GM12878 (cell line): ENCODE data around the gene SYPL1. TPM values are rescaled to one million over a fixed set of nuclear protein-coding genes. Genes with fewer than 3 reads are reported as not detected.

ENCODE experiments used
- ATAC-seq: fragments of 200-7000 bp; cut with Tn5 transposase; 3 replicates; pipeline ENCODE4 v1.9.1; 2020; ENCODE audit warnings: mild to moderate bottlenecking, moderate library complexity
- BruUV-seq: library from RNA; stranded (reverse); fragments of 400-500 nt; replicated peaks from 2 replicates; lab custom pipeline; 2021; lab: Mats Ljungman, UMichigan
- CTCF ChIA-PET: fragments of 300-600 bp; sonication (Branson Sonifier 250); formaldehyde crosslinking; extraction: SDS; loops from one replicate; lab custom pipeline; 2021; ENCODE audit warnings: inconsistent platforms; lab: Yijun Ruan, JAX
- POLR2A ChIA-PET: fragments of 350-600 bp; formaldehyde crosslinking; extraction: SDS; loops from one replicate; lab custom pipeline; 2021; ENCODE audit warnings: inconsistent platforms; lab: Charles Lee
- RAD21 ChIA-PET: fragments of 300-600 bp; sonication (Branson Sonifier 250); formaldehyde crosslinking; loops from one replicate; lab custom pipeline; 2023; ENCODE audit warnings: antibody characterized with exemption; ENCODE audit not compliant: unreplicated experiment; lab: Charles Lee
- SMC1A ChIA-PET: fragments of 300-600 bp; sonication (Branson Sonifier 250); formaldehyde crosslinking; loops from one replicate; lab custom pipeline; 2023; ENCODE audit not compliant: unreplicated experiment, uncharacterized antibody; lab: Charles Lee
- DNase-seq: peaks from one replicate; pipeline ENCODE4 v3.0.0-alpha.2; 2011; ENCODE audit warnings: low read depth, low spot score
- FAIRE-seq: peaks from 3 replicates; lab custom pipeline; 2011; peaks lifted over from hg19 to GRCh38; lab: Jason Lieb, UNC
- H2AFZ ChIP-seq: 2 replicates; pipeline ENCODE4 v1.6.0; 2011; ENCODE audit warnings: low read depth, low read length, control low read depth; ENCODE audit not compliant: control insufficient read depth
- H3K27ac ChIP-seq: 2 replicates; pipeline ENCODE4 v1.5.1; 2011; ENCODE audit warnings: control low read depth; ENCODE audit not compliant: control insufficient read depth, insufficient read depth
- H3K27me3 ChIP-seq, 2 experiments: replicated peaks in 1 of 2; 2 replicates each; pipeline versions ENCODE4 v1.6.0 to v1.6.1; 2011; ENCODE audit warnings: low read length in 1 of 2; ENCODE audit not compliant: control insufficient read depth in 2 of 2, insufficient read depth in 2 of 2
- H3K36me3 ChIP-seq, 2 experiments: 2 replicates each; pipeline ENCODE4 v1.5.1; 2011; ENCODE audit warnings: low read length in 1 of 2; ENCODE audit not compliant: control insufficient read depth in 2 of 2, insufficient read depth in 2 of 2
- H3K4me1 ChIP-seq: 2 replicates; pipeline ENCODE4 v1.6.1; 2011; ENCODE audit warnings: mild to moderate bottlenecking, low read length, moderate library complexity, mixed read lengths; ENCODE audit not compliant: control insufficient read depth, insufficient read depth
- H3K4me2 ChIP-seq: 2 replicates; pipeline ENCODE4 v1.6.0; 2011; ENCODE audit warnings: control low read depth; ENCODE audit not compliant: control insufficient read depth, insufficient read depth
- H3K4me3 ChIP-seq: fragments of 200-600 bp; sonication (generic); 2 replicates; pipeline ENCODE4 v1.5.1; 2016
- H3K79me2 ChIP-seq: 2 replicates; pipeline ENCODE4 v1.6.0; 2011; ENCODE audit warnings: low read length; ENCODE audit not compliant: control insufficient read depth, insufficient read depth
- H3K9ac ChIP-seq: 2 replicates; pipeline ENCODE4 v1.8.0; 2011; ENCODE audit warnings: low read length, control low read depth, mixed read lengths; ENCODE audit not compliant: control insufficient read depth, insufficient read depth
- H3K9me3 ChIP-seq: replicated peaks from 3 replicates; pipeline ENCODE4 v1.5.1; 2011; ENCODE audit warnings: mild to moderate bottlenecking, low read length; ENCODE audit not compliant: control insufficient read depth, insufficient read depth
- H4K20me1 ChIP-seq: 2 replicates; pipeline ENCODE4 v1.6.0; 2011; ENCODE audit not compliant: control insufficient read depth, insufficient read depth
- ATF3 ChIP-seq: IDR thresholded peaks from 2 replicates; pipeline ENCODE4 v1.6.1; 2011; ENCODE audit warnings: low read depth, mild to moderate bottlenecking, low read length, moderate library complexity, borderline replicate concordance; ENCODE audit errors: extremely low read depth
- FOXK2 ChIP-seq: fragments of 450-650 bp; IDR thresholded peaks from 2 replicates; pipeline ENCODE4 v1.6.1; 2017; ENCODE audit warnings: mild to moderate bottlenecking, moderate library complexity
- GATAD2B ChIP-seq: fragments of 450-650 bp; conservative IDR thresholded peaks from 2 replicates; pipeline ENCODE4 v1.6.1; 2017; ENCODE audit warnings: low read depth, mild to moderate bottlenecking, moderate library complexity
- IRF4 ChIP-seq: IDR thresholded peaks from 2 replicates; pipeline ENCODE4 v1.6.1; 2011; ENCODE audit warnings: low read depth, low read length
- LARP7 ChIP-seq: fragments of 450-650 bp; IDR thresholded peaks from 2 replicates; pipeline ENCODE4 v1.6.1; 2017; ENCODE audit warnings: mild to moderate bottlenecking
- MYC ChIP-seq: IDR thresholded peaks from 2 replicates; pipeline ENCODE4 v1.6.1; 2011; ENCODE audit warnings: mild to moderate bottlenecking, low read length, moderate library complexity, inconsistent platforms; ENCODE audit not compliant: insufficient read depth, insufficient replicate concordance, insufficient read length, severe bottlenecking
- NBN ChIP-seq: fragments of 450-650 bp; IDR thresholded peaks from 2 replicates; pipeline ENCODE4 v1.6.1; 2016
- NKRF ChIP-seq: fragments of 450-650 bp; conservative IDR thresholded peaks from 2 replicates; pipeline ENCODE4 v1.6.1; 2017; ENCODE audit warnings: mild to moderate bottlenecking, moderate library complexity
- PAX5 ChIP-seq: IDR thresholded peaks from 2 replicates; pipeline ENCODE4 v1.6.1; 2011; ENCODE audit warnings: low read depth, low read length, borderline replicate concordance
- SRF ChIP-seq, 2 experiments: IDR thresholded peaks; 2 replicates each; pipeline ENCODE4 v1.6.1; 2011; ENCODE audit warnings: low read depth in 2 of 2, low read length in 2 of 2, mild to moderate bottlenecking in 1 of 2, moderate library complexity in 1 of 2
- SUZ12 ChIP-seq: fragments of 200-600 bp; sonication (generic); IDR thresholded peaks from one replicate; pipeline ENCODE4 v1.6.1; 2018; ENCODE audit warnings: antibody characterized with exemption, mild to moderate bottlenecking; ENCODE audit not compliant: unreplicated experiment
- WGBS: methylation state at CpG from one replicate; pipeline ENCODE4 v1.1.6; 2016; ENCODE audit warnings: low lambda C conversion rate; ENCODE audit not compliant: insufficient replicate concordance, insufficient coverage; ENCODE audit errors: missing lambda C conversion rate; 5-methylcytosine and 5-hydroxymethylcytosine counted together
- in situ Hi-C: fragments of 300-500 bp; cut with MboI; formaldehyde crosslinking; loops from 9 replicates; pipeline ENCODE4 v1.14.3; 2018; ENCODE audit warnings: mixed read lengths
- intact Hi-C: fragments of 100-400 bp; cut with micrococcal nuclease; formaldehyde crosslinking; loops from one replicate; pipeline ENCODE4 v1.14.2; 2022; ENCODE audit not compliant: unreplicated experiment
- polyA plus RNA-seq, 11 experiments: library from polyadenylated mRNA; depleted of rRNA in 4 of 11; unstranded in 6 of 11; stranded (reverse) in 5 of 11; fragments of >200 nt; fragmentation: Nextera tagmentation in 4 of 11; fragmentation: Illumina TruSeq in 1 of 11; extraction: Ambion mirVana in 4 of 11; extraction: Trizol in 1 of 11; gene quantifications; 1 replicate in 1 of 11; 2 replicates in 10 of 11; pipeline versions ENCODE4 v1.2.1 to v1.2.3, GENCODE V29; 2011 to 2016; ENCODE audit warnings: inconsistent platforms in 2 of 11, missing spikeins in 2 of 11, low read depth in 1 of 11
- total RNA-seq, 4 experiments: library from RNA; depleted of rRNA in 3 of 4; stranded (reverse); fragments of >200 nt in 3 of 4; fragmentation: Illumina TruSeq in 1 of 4; extraction: Trizol in 1 of 4; gene quantifications; 2 replicates each; pipeline versions ENCODE4 v1.2.1 to v1.2.3, GENCODE V29; 2013 to 2021
- TF ChIP-seq, protein P1 (sequence below): IDR thresholded peaks from 2 replicates; pipeline ENCODE4 v1.6.1; 2011; ENCODE audit warnings: mild to moderate bottlenecking, low read depth, low read length, moderate library complexity; ENCODE audit not compliant: insufficient replicate concordance
- TF ChIP-seq, protein P2 (sequence below): IDR thresholded peaks from 2 replicates; pipeline ENCODE4 v1.6.1; 2011; ENCODE audit warnings: low read depth, low read length, improper control_type of control experiment, borderline replicate concordance
- TF ChIP-seq, protein P3 (sequence below): fragments of 450-650 bp; IDR thresholded peaks from 2 replicates; pipeline ENCODE4 v1.6.1; 2017; ENCODE audit warnings: mild to moderate bottlenecking, moderate library complexity
- TF ChIP-seq, protein P4 (sequence below): fragments of 450-650 bp; IDR thresholded peaks from 2 replicates; pipeline ENCODE4 v1.6.1; 2016; ENCODE audit warnings: mild to moderate bottlenecking

SYPL1 gene
- total and polyA plus RNA-seq, 10 of the 15 experiments (the other 5 are each of a cell fraction or from before 2014, with no cell fraction given) = 34.5 to 177 (median 87.3) TPM

- H4K20me1 ChIP-seq = no peaks in the 10 kb centered on the region
- ChIA-PET CTCF (no interaction called here), SMC1A (interaction anchor here (1.0 to 1.1 kb wide), 2 partner anchors 14 to 16 kb away, joined by 3 read pairs; no protein-coding TSS in a partner anchor), RAD21 (no interaction called here), POLR2A (no interaction called here)
- H3K9ac ChIP-seq = no peak overlapping the region
- BruUV-seq = no TSS peak
- H3K27me3 ChIP-seq = no peaks in the 10 kb centered on the region
- FAIRE-seq = no peak
- H3K9me3 ChIP-seq = no peaks in the 10 kb centered on the region
- H3K4me1 ChIP-seq = no peaks in the 10 kb centered on the region
- no peak for DNase-seq
- H3K36me3 ChIP-seq = no peaks in the 10 kb centered on the region
- no peak overlapping the region for H3K4me2 ChIP-seq
- H3K4me3 ChIP-seq = no peak overlapping the region
- in situ Hi-C loops = no loop called here
- 25% methylated on average over 1 of the region's 1 CpG for WGBS
- H3K27ac ChIP-seq = no peak overlapping the region
- intact Hi-C loops = no loop called here
- no peaks in the 10 kb centered on the region for H3K79me2 ChIP-seq
- no peak for ATAC-seq
- H2AFZ ChIP-seq = no peak overlapping the region
- TF ChIP-seq NKRF (no peak), MYC (no peak), SUZ12 (no peak), SRF (IDR thresholded peaks at IDR 0.05; ENCODE audit: low read depth in 2 of 2, low read length in 2 of 2) (no peak), LARP7 (no peak), PAX5 (no peak), NBN (no peak), IRF4 (no peak), GATAD2B (no peak), ATF3 (no peak), FOXK2 (no peak)
- TF ChIP-seq, protein P1, sequence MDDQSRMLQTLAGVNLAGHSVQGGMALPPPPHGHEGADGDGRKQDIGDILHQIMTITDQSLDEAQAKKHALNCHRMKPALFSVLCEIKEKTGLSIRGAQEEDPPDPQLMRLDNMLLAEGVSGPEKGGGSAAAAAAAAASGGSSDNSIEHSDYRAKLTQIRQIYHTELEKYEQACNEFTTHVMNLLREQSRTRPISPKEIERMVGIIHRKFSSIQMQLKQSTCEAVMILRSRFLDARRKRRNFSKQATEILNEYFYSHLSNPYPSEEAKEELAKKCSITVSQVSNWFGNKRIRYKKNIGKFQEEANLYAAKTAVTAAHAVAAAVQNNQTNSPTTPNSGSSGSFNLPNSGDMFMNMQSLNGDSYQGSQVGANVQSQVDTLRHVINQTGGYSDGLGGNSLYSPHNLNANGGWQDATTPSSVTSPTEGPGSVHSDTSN = no peak
- TF ChIP-seq, protein P2, sequence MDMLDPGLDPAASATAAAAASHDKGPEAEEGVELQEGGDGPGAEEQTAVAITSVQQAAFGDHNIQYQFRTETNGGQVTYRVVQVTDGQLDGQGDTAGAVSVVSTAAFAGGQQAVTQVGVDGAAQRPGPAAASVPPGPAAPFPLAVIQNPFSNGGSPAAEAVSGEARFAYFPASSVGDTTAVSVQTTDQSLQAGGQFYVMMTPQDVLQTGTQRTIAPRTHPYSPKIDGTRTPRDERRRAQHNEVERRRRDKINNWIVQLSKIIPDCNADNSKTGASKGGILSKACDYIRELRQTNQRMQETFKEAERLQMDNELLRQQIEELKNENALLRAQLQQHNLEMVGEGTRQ = no peak
- TF ChIP-seq, protein P3, sequence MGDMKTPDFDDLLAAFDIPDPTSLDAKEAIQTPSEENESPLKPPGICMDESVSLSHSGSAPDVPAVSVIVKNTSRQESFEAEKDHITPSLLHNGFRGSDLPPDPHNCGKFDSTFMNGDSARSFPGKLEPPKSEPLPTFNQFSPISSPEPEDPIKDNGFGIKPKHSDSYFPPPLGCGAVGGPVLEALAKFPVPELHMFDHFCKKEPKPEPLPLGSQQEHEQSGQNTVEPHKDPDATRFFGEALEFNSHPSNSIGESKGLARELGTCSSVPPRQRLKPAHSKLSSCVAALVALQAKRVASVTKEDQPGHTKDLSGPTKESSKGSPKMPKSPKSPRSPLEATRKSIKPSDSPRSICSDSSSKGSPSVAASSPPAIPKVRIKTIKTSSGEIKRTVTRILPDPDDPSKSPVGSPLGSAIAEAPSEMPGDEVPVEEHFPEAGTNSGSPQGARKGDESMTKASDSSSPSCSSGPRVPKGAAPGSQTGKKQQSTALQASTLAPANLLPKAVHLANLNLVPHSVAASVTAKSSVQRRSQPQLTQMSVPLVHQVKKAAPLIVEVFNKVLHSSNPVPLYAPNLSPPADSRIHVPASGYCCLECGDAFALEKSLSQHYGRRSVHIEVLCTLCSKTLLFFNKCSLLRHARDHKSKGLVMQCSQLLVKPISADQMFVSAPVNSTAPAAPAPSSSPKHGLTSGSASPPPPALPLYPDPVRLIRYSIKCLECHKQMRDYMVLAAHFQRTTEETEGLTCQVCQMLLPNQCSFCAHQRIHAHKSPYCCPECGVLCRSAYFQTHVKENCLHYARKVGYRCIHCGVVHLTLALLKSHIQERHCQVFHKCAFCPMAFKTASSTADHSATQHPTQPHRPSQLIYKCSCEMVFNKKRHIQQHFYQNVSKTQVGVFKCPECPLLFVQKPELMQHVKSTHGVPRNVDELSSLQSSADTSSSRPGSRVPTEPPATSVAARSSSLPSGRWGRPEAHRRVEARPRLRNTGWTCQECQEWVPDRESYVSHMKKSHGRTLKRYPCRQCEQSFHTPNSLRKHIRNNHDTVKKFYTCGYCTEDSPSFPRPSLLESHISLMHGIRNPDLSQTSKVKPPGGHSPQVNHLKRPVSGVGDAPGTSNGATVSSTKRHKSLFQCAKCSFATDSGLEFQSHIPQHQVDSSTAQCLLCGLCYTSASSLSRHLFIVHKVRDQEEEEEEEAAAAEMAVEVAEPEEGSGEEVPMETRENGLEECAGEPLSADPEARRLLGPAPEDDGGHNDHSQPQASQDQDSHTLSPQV = no peak
- TF ChIP-seq, protein P4, sequence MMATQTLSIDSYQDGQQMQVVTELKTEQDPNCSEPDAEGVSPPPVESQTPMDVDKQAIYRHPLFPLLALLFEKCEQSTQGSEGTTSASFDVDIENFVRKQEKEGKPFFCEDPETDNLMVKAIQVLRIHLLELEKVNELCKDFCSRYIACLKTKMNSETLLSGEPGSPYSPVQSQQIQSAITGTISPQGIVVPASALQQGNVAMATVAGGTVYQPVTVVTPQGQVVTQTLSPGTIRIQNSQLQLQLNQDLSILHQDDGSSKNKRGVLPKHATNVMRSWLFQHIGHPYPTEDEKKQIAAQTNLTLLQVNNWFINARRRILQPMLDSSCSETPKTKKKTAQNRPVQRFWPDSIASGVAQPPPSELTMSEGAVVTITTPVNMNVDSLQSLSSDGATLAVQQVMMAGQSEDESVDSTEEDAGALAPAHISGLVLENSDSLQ = no peak
These were observed 30.0 kb upstream of the SYPL1 start for GRCh38 chr7:106142136-106142535.
